HepG2 (cell line): Measurements from ENCODE around the gene MAP3K1. TPM values are rescaled to one million over a fixed set of nuclear protein-coding genes. Genes with fewer than 3 reads are reported as not detected.

Source experiments
- BRCA1 ChIP-seq: sonication (generic); formaldehyde crosslinking; IDR thresholded peaks from 2 replicates; pipeline ENCODE4 v1.4.0; 2020; ENCODE audit warnings: missing genetic modification reagents
- GFI1 ChIP-seq: sonication (generic); formaldehyde crosslinking; IDR thresholded peaks from 2 replicates; pipeline ENCODE4 v1.5.0; 2020; ENCODE audit warnings: missing genetic modification reagents, mild to moderate bottlenecking, borderline replicate concordance
- KAT2B ChIP-seq: fragments of 150-350 bp; IDR thresholded peaks from 2 replicates; pipeline ENCODE4 v1.6.1; 2014; ENCODE audit warnings: low read depth, low read length, borderline replicate concordance
- KAT7 ChIP-seq: IDR thresholded peaks from 2 replicates; pipeline ENCODE4 v1.6.1; 2018; ENCODE audit warnings: borderline replicate concordance, missing compliant biosample characterization
- MAFG ChIP-seq: sonication (generic); formaldehyde crosslinking; IDR thresholded peaks from 2 replicates; pipeline ENCODE4 v1.5.1; 2020; ENCODE audit warnings: mild to moderate bottlenecking, missing genetic modification reagents
- NR1H2 ChIP-seq: sonication (generic); formaldehyde crosslinking; IDR thresholded peaks from 2 replicates; pipeline ENCODE4 v1.8.1; 2022; ENCODE audit warnings: low read depth, missing genetic modification reagents, borderline replicate concordance
- NR2F1 ChIP-seq, 2 experiments: fragments of 450-650 bp in 1 of 2; formaldehyde crosslinking in 1 of 2; IDR thresholded peaks; 2 replicates each; pipeline versions ENCODE4 v1.5.0 to v1.6.1; 2016 to 2020; ENCODE audit warnings: mild to moderate bottlenecking in 1 of 2, missing compliant biosample characterization in 1 of 2, missing genetic modification reagents in 1 of 2, moderate library complexity in 1 of 2
- NRL ChIP-seq: sonication (generic); formaldehyde crosslinking; IDR thresholded peaks from 2 replicates; pipeline ENCODE4 v1.5.0; 2020; ENCODE audit warnings: missing genetic modification reagents, mild to moderate bottlenecking, moderate library complexity, borderline replicate concordance
- REL ChIP-seq: sonication (generic); formaldehyde crosslinking; conservative IDR thresholded peaks from 2 replicates; pipeline ENCODE4 v1.8.0; 2022; ENCODE audit warnings: mild to moderate bottlenecking, missing genetic modification reagents, moderate library complexity
- RNF2 ChIP-seq: fragments of 450-650 bp; conservative IDR thresholded peaks from 2 replicates; pipeline ENCODE4 v1.6.1; 2016; ENCODE audit warnings: low read depth
- ZNF205 ChIP-seq: IDR thresholded peaks from 2 replicates; pipeline ENCODE4 v1.6.1; 2018; ENCODE audit warnings: missing biosample characterization, missing genetic modification reagents
- ZNF235 ChIP-seq: sonication (generic); formaldehyde crosslinking; IDR thresholded peaks from 2 replicates; pipeline ENCODE4 v1.8.1; 2023; ENCODE audit warnings: mild to moderate bottlenecking, missing genetic modification reagents, borderline replicate concordance
- ZNF24 ChIP-seq: fragments of 450-650 bp; IDR thresholded peaks from 2 replicates; pipeline ENCODE4 v1.6.1; 2017; ENCODE audit warnings: antibody characterized with exemption, mild to moderate bottlenecking
- ZNF547 ChIP-seq: sonication (generic); formaldehyde crosslinking; IDR thresholded peaks from 2 replicates; pipeline ENCODE4 v1.5.1; 2020; ENCODE audit warnings: mild to moderate bottlenecking, missing genetic modification reagents
- polyA plus RNA-seq, 8 experiments: library from polyadenylated mRNA; depleted of rRNA in 3 of 8; stranded (reverse) in 7 of 8; unstranded in 1 of 8; fragments of >200 nt; fragmentation: Illumina TruSeq in 4 of 8; extraction: Trizol in 4 of 8; gene quantifications; 2 replicates each; pipeline versions ENCODE4 v1.2.1 to v1.2.3, GENCODE V29; 2011 to 2016; ENCODE audit warnings: low read depth in 4 of 8, missing spikeins in 1 of 8, mixed read lengths in 1 of 8; ENCODE audit not compliant: insufficient read depth in 1 of 8
- total RNA-seq, 5 experiments: library from RNA; depleted of rRNA; stranded (reverse); fragments of >200 nt; fragmentation: Illumina TruSeq; extraction: Trizol; gene quantifications; 2 replicates each; pipeline ENCODE4 v1.2.3, GENCODE V29; 2016; ENCODE audit warnings: low read depth in 1 of 5
- TF ChIP-seq, protein P1 (sequence below): IDR thresholded peaks from 2 replicates; pipeline ENCODE4 v1.6.1; 2012; ENCODE audit warnings: low read depth, low read length, improper control_type of control experiment
- TF ChIP-seq, protein P2 (sequence below): sonication (generic); formaldehyde crosslinking; IDR thresholded peaks from 2 replicates; pipeline ENCODE4 v1.4.0; 2020; ENCODE audit warnings: mild to moderate bottlenecking, missing genetic modification reagents

Gene MAP3K1
- total and polyA plus RNA-seq, 2 of the 13 experiments (the other 11 are each of a cell fraction or from before 2014, with no cell fraction given), result 16.4 to 30.3 TPM

DNA sequence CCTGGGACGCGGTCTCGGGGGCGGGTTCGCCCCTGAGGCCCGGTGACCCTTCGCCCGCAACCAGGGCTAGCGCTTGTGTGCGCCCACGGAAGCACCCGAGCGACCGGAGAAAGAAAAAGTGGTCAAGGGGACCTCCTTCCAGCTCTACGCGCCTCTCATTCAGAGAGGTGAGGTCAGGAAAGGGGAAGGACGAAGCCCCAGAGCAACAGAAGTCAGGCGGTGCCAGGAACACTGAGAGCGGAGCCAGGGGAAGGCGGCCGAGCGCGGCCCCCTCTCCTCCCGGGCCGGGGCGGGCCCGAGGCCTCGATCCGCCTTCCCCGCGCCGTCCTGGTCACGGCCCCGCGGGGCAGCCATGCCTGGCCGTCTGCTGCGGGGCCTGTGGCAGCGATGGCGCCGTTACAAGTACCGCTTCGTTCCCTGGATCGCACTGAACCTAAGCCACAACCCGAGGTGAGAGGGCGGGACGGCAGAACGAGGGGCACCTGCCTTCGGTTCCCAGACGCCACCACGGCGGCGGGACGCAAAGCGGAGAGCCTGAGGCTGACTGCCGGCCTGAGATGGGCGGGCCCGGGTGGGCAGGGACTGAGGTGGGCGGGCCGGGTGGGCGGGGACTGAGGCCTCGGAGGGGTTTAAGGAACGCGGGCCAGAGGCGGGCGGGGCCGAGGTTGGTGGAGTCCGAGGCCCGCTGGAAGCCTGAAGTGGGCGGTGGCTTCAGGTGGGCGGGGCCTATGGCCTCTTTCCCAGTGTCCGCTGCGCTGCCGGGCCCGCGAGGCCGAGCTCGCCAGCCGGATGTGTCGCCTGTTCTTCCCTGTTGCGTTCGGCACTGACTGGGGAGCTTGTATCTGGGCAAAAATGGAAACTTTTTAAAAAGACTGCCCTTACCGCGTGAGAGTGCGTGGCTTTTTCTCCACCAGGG, 94.2 kb downstream of the MAP3K1 start, which contains the start of gene SETD9 (continued):
- peak; percentile 31; the same call in 1 of the 2 replicates for TF ChIP-seq ZNF547 (CRISPR knock-in tag)
- TF ChIP-seq, protein P1, sequence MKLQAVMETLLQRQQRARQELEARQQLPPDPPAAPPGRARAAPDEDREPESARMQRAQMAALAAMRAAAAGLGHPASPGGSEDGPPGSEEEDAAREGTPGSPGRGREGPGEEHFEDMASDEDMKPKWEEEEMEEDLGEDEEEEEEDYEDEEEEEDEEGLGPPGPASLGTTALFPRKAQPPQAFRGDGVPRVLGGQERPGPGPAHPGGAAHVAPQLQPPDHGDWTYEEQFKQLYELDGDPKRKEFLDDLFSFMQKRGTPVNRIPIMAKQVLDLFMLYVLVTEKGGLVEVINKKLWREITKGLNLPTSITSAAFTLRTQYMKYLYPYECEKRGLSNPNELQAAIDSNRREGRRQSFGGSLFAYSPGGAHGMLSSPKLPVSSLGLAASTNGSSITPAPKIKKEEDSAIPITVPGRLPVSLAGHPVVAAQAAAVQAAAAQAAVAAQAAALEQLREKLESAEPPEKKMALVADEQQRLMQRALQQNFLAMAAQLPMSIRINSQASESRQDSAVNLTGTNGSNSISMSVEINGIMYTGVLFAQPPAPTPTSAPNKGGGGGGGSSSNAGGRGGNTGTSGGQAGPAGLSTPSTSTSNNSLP, result no peak; the same call in 1 of the 2 replicates
- 0 out of 2 replicates have a peak, but pooled peaks have one; percentile 50 for TF ChIP-seq NR1H2 (CRISPR knock-in tag)
- TF ChIP-seq, protein P2, sequence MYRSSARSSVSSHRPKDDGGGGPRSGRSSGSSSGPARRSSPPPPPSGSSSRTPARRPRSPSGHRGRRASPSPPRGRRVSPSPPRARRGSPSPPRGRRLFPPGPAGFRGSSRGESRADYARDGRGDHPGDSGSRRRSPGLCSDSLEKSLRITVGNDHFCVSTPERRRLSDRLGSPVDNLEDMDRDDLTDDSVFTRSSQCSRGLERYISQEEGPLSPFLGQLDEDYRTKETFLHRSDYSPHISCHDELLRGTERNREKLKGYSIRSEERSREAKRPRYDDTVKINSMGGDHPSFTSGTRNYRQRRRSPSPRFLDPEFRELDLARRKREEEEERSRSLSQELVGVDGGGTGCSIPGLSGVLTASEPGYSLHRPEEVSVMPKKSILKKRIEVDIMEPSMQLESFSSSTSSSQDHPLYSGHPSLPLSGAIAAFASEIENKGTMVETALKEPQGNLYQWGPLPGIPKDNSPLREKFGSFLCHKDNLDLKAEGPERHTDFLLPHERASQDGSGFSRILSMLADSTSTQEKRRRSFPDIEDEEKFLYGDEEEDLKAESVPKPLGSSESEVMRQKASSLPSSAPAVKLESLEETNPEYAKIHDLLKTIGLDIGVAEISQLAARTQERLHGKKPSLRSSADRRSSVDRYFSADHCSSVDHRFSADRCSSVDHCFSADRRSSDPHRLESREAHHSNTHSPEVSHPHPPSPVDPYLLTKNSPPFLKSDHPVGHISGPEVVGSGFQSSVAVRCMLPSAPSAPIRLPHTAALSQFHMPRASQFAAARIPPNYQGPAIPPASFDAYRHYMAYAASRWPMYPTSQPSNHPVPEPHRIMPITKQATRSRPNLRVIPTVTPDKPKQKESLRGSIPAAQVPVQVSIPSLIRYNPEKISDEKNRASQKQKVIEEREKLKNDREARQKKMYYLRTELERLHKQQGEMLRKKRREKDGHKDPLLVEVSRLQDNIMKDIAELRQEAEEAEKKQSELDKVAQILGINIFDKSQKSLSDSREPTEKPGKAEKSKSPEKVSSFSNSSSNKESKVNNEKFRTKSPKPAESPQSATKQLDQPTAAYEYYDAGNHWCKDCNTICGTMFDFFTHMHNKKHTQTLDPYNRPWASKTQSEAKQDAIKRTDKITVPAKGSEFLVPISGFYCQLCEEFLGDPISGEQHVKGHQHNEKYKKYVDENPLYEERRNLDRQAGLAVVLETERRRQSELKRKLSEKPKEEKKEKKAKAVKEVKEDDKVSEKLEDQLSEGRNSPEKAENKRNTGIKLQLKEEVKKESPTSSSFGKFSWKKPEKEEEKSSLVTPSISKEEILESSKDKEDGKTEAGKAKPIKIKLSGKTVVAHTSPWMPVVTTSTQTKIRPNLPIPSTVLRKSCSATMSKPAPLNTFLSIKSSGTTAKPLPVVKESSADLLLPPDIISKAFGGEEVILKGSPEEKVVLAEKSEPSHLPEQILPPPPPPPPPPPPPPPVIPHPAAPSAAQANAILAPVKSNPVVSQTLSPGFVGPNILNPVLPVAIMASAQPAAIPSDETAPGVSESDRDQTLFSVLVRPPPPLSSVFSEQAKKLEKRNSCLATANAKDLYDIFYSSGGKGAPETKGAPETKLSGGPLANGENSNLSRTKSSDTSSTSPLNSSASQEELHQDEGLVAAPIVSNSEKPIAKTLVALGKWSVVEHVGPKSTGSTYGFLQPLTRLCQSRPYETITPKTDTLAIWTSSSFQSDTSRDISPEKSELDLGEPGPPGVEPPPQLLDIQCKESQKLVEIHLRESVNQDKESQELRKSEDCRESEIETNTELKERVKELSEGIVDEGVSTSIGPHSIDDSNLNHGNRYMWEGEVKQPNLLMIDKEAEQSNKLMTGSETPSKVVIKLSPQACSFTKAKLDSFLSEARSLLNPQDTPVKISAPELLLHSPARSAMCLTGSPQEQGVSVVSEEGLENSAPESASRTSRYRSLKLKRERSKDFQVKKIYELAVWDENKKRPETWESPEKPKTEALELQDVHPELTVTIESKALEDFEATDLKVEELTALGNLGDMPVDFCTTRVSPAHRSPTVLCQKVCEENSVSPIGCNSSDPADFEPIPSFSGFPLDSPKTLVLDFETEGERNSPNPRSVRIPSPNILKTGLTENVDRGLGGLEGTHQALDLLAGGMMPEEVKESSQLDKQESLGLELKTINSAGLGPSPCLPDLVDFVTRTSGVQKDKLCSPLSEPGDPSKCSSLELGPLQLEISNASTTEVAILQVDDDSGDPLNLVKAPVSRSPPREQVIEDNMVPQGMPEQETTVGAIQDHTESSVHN (CRISPR knock-in tag), result peak; percentile 17; the same call in 1 of the 2 replicates
- peak; percentile 69 for TF ChIP-seq REL (CRISPR knock-in tag)
- TF ChIP-seq NRL (CRISPR knock-in tag), result peak; percentile 26
- TF ChIP-seq ZNF24, result no peak
- TF ChIP-seq BRCA1 (CRISPR knock-in tag), result peak; percentile 49; the same call in 1 of the 2 replicates
- peak; percentile 61; the same call in 1 of the 2 replicates for TF ChIP-seq KAT7 (CRISPR knock-in tag)
- no peak for TF ChIP-seq KAT2B
- TF ChIP-seq MAFG (CRISPR knock-in tag), result no peak
- TF ChIP-seq ZNF235, result peak; percentile 44; the same call in 1 of the 2 replicates
- peak; percentile 84 for TF ChIP-seq RNF2
- no peak for TF ChIP-seq ZNF205
- peak; percentile 6; the same call in 1 of the 2 replicates for TF ChIP-seq GFI1 (CRISPR knock-in tag)
- TF ChIP-seq NR2F1 (CRISPR knock-in tag; IDR thresholded peaks at IDR 0.05), result 0 out of 4 replicates have a peak, but pooled peaks of 1 of the 2 experiments have one; percentile 25
